SK-N-MC (cell line): ENCODE measurements around the gene GPER1.

Source experiments
- EZH2 ChIP-seq: fragments of 200-600 bp; sonication (generic); IDR thresholded peaks from one replicate; pipeline ENCODE4 v1.6.1; 2017; ENCODE audit warnings: antibody characterized with exemption
- FOXP2 ChIP-seq: optimal IDR thresholded peaks from 2 replicates; pipeline ENCODE3; 2011; ENCODE audit warnings: mild to moderate bottlenecking, moderate library complexity; ENCODE audit not compliant: insufficient read depth; ENCODE audit errors: extremely low read length, control extremely low read depth
- POLR2AphosphoS5 ChIP-seq: IDR thresholded peaks from 2 replicates; pipeline ENCODE4 v1.6.1; 2012; ENCODE audit warnings: mild to moderate bottlenecking, low read depth, low read length, borderline replicate concordance

DNA sequence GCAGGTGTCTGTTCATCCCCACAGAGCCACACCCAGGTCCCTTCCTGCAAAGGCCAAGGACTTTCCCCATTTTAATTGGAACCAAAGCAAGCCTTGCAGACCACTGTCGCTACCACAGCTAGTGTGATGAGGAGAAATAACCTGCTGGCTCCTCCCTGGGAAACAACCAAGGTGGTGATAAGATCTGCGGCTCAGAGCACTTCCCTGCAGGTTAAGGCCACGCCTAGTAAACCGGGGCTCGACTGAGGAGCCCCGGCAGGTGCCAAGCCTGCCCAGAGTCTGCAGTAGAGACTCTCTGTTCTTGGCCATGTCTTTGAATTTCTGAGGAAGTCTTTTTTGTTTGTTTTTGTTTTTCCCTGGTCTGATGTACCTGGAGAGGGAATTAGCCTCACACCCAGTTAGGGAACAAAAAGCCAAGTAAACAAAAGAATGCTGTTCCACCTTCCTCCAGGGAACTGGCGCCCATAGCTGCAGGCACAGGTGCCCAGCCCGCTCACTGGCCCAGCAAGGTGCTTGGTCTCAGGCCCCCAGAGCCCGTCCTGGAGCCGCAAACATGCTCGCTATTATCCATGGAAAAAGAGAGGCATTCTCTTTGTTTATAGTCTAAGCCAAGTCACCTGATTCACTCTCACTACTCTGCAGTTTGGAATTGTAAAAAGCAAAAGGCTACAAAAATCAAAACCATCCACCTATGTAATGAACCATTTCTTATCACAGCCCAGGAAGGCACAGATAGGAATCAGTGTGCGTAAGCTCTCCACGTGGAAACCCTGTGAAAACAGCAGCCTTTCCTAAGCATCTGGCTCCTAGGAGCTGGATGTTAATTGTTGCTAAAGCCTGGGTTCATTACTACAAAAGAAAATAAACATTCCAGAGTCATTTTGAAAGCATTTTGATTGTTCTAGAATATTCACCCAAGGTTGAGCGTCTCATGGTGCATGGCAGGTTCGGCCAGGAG is 40.9 kb upstream of the GPER1 start:
- TF ChIP-seq EZH2 (no peak), POLR2AphosphoS5 (no peak), FOXP2 (no peak)
